Peyer's patch (tissue), 4 donors: ENCODE data around the gene ARHGEF12. TPM values are rescaled to one million over a fixed set of nuclear protein-coding genes. Genes with fewer than 3 reads are reported as not detected.

Experiments used
- DNase-seq, 3 donors: peaks; one replicate each; pipeline ENCODE4 v3.0.0-alpha.2; 2017 to 2019
- H3K27ac ChIP-seq, 4 donors: fragments of 200-600 bp; sonication (generic); one replicate each; pipeline ENCODE4 v1.5.1; 2016 to 2019
- H3K27me3 ChIP-seq, 2 donors: fragments of 200-600 bp; sonication (generic); one replicate each; pipeline ENCODE4 v1.5.1; 2019
- H3K36me3 ChIP-seq, 3 donors: fragments of 200-600 bp; sonication (generic); one replicate each; pipeline ENCODE4 v1.5.1; 2016 to 2019
- H3K4me1 ChIP-seq, 4 donors: fragments of 200-600 bp; sonication (generic); one replicate each; pipeline ENCODE4 v1.5.1; 2016 to 2019
- H3K4me3 ChIP-seq, 4 donors: fragments of 200-600 bp; sonication (generic); 1 replicate in 3 of 4; 2 replicates in 1 of 4; pipeline ENCODE4 v1.5.1; 2016 to 2019; ENCODE audit warnings: mild to moderate bottlenecking in 1 of 4
- H3K9me3 ChIP-seq, 4 donors: fragments of 200-600 bp; sonication (generic); one replicate each; pipeline ENCODE4 v1.5.1; 2016 to 2019; ENCODE audit warnings: mild to moderate bottlenecking in 1 of 4
- POLR2A ChIP-seq, 2 donors: fragments of 450-650 bp; IDR thresholded peaks; one replicate each; pipeline ENCODE4 v1.5.1; 2017; ENCODE audit warnings: antibody characterized with exemption in 2 of 2, mild to moderate bottlenecking in 2 of 2, moderate library complexity in 2 of 2
- total RNA-seq, 4 donors: library from RNA; depleted of rRNA; stranded (reverse); fragments of >200 nt; gene quantifications; one replicate each; pipeline ENCODE4 v1.1.0, GENCODE V29; 2016
- TF ChIP-seq, protein P1 (sequence below), 6 experiments: fragments of 450-650 bp in 4 of 6; fragments of 200-600 bp in 2 of 6; sonication (generic) in 1 of 6; IDR thresholded peaks; one replicate each; pipeline ENCODE4 v1.5.1; 2017 to 2019; ENCODE audit warnings: antibody characterized with exemption in 6 of 6, mild to moderate bottlenecking in 3 of 6, moderate library complexity in 1 of 6

The ARHGEF12 gene
- total RNA-seq, 4 donors from 2014 or later: 102 to 122 (median 107) TPM

DNA sequence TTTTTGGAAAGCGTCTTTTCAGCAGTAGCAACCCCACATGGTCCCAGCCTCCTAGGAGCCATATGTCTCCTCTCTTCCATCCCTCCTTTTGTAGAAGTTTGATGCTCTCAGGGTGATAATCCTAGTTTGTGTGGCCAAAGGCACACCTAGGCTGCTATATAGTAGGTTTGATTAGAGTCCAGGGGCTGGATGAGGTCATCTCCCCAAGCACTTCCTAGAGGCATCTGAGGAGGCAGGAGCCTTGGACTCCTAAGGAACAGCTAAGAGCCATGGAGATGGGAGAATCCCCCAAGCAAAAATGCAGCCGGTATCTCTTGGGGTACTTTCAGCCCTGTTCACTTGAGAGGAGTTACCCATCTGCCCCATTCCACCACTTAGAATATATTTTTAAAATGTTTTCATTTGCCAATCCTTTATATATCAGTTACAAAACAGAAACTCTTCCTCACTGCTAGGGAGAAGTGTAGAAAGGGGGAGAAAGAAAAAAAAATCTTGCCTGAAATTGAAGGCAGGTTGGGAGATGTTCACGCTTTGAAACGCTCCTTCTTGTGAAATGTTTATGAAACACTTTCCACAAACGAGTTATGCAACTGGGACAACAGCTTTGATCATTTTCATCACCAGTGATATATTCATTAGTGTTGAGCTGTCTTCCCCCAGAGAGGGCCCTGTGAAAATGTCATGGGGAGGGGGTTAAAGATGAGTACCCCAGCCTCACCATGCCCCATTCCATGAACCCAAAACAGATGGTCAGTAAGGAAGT, 43.0 kb upstream of the ARHGEF12 start:
- Histone ChIP-seq H3K9me3 (no peaks in the 10 kb centered on the region), H3K27ac (no peak overlapping the region), H3K4me3 (no peak overlapping the region), H3K4me1 (peaks cover 0 to 11% (median 0%) of the 10 kb centered on the region in 4 donors), H3K36me3 (no peaks in the 10 kb centered on the region), H3K27me3 (no peaks in the 10 kb centered on the region)
- TF ChIP-seq POLR2A (IDR thresholded peaks at IDR 0.05): no peak
- TF ChIP-seq, protein P1, sequence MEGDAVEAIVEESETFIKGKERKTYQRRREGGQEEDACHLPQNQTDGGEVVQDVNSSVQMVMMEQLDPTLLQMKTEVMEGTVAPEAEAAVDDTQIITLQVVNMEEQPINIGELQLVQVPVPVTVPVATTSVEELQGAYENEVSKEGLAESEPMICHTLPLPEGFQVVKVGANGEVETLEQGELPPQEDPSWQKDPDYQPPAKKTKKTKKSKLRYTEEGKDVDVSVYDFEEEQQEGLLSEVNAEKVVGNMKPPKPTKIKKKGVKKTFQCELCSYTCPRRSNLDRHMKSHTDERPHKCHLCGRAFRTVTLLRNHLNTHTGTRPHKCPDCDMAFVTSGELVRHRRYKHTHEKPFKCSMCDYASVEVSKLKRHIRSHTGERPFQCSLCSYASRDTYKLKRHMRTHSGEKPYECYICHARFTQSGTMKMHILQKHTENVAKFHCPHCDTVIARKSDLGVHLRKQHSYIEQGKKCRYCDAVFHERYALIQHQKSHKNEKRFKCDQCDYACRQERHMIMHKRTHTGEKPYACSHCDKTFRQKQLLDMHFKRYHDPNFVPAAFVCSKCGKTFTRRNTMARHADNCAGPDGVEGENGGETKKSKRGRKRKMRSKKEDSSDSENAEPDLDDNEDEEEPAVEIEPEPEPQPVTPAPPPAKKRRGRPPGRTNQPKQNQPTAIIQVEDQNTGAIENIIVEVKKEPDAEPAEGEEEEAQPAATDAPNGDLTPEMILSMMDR (IDR thresholded peaks at IDR 0.05): no peak
- DNase-seq: no peak

DNA sequence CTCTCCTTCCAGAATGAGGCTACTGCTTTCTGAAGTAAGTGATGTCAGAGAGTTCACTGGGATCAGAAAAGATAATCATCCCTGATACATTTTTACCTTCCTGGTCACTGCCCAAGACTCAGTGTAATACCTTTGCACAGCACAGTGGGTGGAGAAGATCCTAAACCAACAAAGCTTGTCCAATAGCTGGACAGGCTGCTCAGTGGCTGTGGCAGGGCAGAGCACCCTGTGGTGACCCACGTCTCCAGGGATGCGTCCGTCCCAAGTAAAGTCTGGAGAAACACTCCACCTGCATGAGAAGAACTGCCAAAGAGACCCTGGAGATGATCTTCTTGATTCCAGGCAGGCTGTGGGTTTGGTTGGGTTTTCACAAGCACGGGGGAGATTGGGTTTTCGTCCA, 42.1 kb upstream of the ARHGEF12 start:
- Histone ChIP-seq H3K27ac (no peak overlapping the region), H3K4me1 (peaks cover 0 to 11% (median 0%) of the 10 kb centered on the region in 4 donors), H3K9me3 (no peaks in the 10 kb centered on the region), H3K27me3 (no peaks in the 10 kb centered on the region), H3K36me3 (no peaks in the 10 kb centered on the region), H3K4me3 (no peak overlapping the region)
- TF ChIP-seq, protein P1 (IDR thresholded peaks at IDR 0.05): no peak
- no peak for TF ChIP-seq POLR2A (IDR thresholded peaks at IDR 0.05)
- DNase-seq: no peak

DNA sequence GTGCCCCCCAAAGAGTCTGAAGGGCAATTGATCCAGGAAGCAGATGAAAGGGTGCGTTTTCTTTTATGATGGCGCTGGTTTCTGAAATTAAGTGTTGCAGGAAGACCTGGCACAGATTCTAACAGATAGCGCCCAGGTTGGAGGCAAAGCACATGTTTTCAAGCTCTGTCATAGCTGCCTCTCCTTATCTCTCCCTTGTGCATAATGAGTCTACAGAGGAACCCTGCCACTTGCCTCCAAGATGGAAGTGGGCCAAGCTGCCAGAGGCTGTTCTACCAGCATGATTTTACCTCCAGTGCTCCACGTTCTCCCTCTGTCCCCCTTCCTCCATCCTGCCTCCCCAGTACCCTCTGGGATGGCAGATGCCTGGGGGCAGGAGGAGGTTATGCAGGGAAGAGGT, 41.1 kb upstream of the ARHGEF12 start:
- H3K27ac ChIP-seq: peak overlapping the region in 1 of 4 donors; percentile 41
- H3K4me3 ChIP-seq: no peak overlapping the region
- TF ChIP-seq, protein P1 (IDR thresholded peaks at IDR 0.05): no peak
- no peak for TF ChIP-seq POLR2A (IDR thresholded peaks at IDR 0.05)
- peak in 1 of 3 donors; percentile 71 for DNase-seq
- no peaks in the 10 kb centered on the region for H3K9me3 ChIP-seq
- H3K4me1 ChIP-seq: peaks cover 0 to 11% (median 0%) of the 10 kb centered on the region in 4 donors
- no peaks in the 10 kb centered on the region for H3K27me3 ChIP-seq
- no peaks in the 10 kb centered on the region for H3K36me3 ChIP-seq

DNA sequence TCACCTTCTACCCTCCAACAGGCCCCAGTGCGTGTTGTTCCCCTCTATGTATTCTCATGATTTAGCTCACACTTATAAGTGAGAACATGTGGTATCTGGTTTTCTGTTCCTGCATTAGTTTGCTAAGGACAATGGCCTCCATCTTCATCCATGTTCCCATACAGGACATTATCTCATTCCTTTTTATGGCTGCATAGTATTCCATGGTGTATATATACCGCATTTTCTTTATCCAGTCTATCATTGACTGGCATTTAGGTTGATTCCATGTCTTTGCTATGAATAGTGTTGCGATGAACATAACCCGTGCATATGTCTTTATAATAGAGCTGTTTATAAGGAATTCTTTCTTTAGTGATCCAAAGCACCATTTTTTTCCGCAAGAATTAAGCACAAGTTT, 39.7 kb upstream of the ARHGEF12 start:
- Histone ChIP-seq H3K36me3 (no peaks in the 10 kb centered on the region), H3K9me3 (no peaks in the 10 kb centered on the region), H3K27ac (no peak overlapping the region), H3K27me3 (no peaks in the 10 kb centered on the region), H3K4me3 (no peak overlapping the region), H3K4me1 (peaks cover 0 to 7% (median 0%) of the 10 kb centered on the region in 4 donors)
- TF ChIP-seq, protein P1 (IDR thresholded peaks at IDR 0.05): no peak
- TF ChIP-seq POLR2A (IDR thresholded peaks at IDR 0.05): no peak
- DNase-seq: no peak

DNA sequence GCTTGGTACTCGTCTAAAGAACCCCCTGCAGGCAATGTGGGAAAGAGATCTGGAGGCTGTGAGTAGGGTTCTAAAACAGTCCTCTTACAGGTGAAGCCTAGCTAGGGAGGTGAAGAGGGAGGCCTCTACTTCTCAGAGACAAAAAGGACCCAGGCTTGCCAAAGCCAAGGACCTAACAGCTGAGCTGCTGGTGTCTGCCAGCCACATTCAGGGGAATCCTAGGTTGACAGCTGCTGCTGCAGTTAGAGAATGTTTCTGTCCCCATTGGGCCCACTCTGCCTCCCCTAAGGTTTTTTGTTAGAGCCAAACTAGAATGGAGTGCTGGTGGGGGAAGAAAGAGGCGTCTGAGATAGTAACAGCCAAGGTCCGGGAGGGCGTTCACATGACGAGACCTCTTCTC, 37.8 kb upstream of the ARHGEF12 start:
- TF ChIP-seq, protein P1 (IDR thresholded peaks at IDR 0.05): no peak
- no peak for TF ChIP-seq POLR2A (IDR thresholded peaks at IDR 0.05)
- Histone ChIP-seq H3K27ac (no peak overlapping the region), H3K27me3 (no peaks in the 10 kb centered on the region), H3K4me1 (peaks cover 0 to 21% (median 0%) of the 10 kb centered on the region in 4 donors), H3K36me3 (no peaks in the 10 kb centered on the region), H3K9me3 (no peaks in the 10 kb centered on the region), H3K4me3 (no peak overlapping the region)
- DNase-seq: no peak
